ENCODE data around the gene GADL1. TPM values are rescaled to one million over a fixed set of nuclear protein-coding genes. Genes with fewer than 3 reads are reported as not detected.

Gene GADL1
- total and polyA plus RNA-seq, 2 donors from 2014 or later, result 0.22 to 0.54 TPM

- DNase-seq (no peak), FAIRE-seq (no peak)
- intact Hi-C loops (cut with DNase I), result no loop called here
- TF ChIP-seq CTCF (IDR thresholded peaks at IDR 0.05; ENCODE audit: borderline replicate concordance, extremely low read depth, insufficient read depth), result no peak
- Histone ChIP-seq H3K27ac (ENCODE audit: low read depth in 2 of 2, low read length in 2 of 2) (no peak overlapping the region), H3K27me3 (ENCODE audit: control insufficient read depth, insufficient read depth, low read length) (no peaks in the 10 kb centered on the region), H3K4me1 (ENCODE audit: control insufficient read depth in 2 of 3, insufficient read depth in 2 of 3, low read depth in 1 of 3, low read length in 3 of 3) (no peaks in the 10 kb centered on the region), H3K9ac (ENCODE audit: low read length in 3 of 3) (no peak overlapping the region), H3K9me3 (ENCODE audit: control insufficient read depth in 2 of 3, insufficient read depth in 1 of 3, low read length in 3 of 3) (no peaks in the 10 kb centered on the region), H3K36me3 (ENCODE audit: control insufficient read depth in 2 of 3, insufficient read depth in 3 of 3, low read length in 3 of 3) (no peaks in the 10 kb centered on the region), H3K4me3 (ENCODE audit: low read length in 3 of 3) (no peak overlapping the region)
These were observed 163.5 kb downstream of the GADL1 start for GRCh38 chr3:30730967-30731366.

- Histone ChIP-seq H3K27me3 (ENCODE audit: control insufficient read depth, insufficient read depth, low read length) (no peaks in the 10 kb centered on the region), H3K4me1 (ENCODE audit: control insufficient read depth in 2 of 3, insufficient read depth in 2 of 3, low read depth in 1 of 3, low read length in 3 of 3) (no peaks in the 10 kb centered on the region), H3K4me3 (ENCODE audit: low read length in 3 of 3) (no peak overlapping the region), H3K9me3 (ENCODE audit: control insufficient read depth in 2 of 3, insufficient read depth in 1 of 3, low read length in 3 of 3) (no peaks in the 10 kb centered on the region), H3K9ac (ENCODE audit: low read length in 3 of 3) (no peak overlapping the region), H3K36me3 (ENCODE audit: control insufficient read depth in 2 of 3, insufficient read depth in 3 of 3, low read length in 3 of 3) (no peaks in the 10 kb centered on the region), H3K27ac (ENCODE audit: low read depth in 2 of 2, low read length in 2 of 2) (no peak overlapping the region)
- DNase-seq (no peak), FAIRE-seq (no peak)
- intact Hi-C loops (cut with DNase I), result no loop called here
- no peak for TF ChIP-seq CTCF (IDR thresholded peaks at IDR 0.05; ENCODE audit: borderline replicate concordance, extremely low read depth, insufficient read depth)
These were observed 164.5 kb downstream of the GADL1 start for GRCh38 chr3:30729936-30730335.

GRCh38 chr3:30729512-30729911 is 164.9 kb downstream of the GADL1 start:
- FAIRE-seq, result no peak
- TF ChIP-seq CTCF (IDR thresholded peaks at IDR 0.05; ENCODE audit: borderline replicate concordance, extremely low read depth, insufficient read depth), result no peak

GRCh38 chr3:30728143-30728542 is 166.3 kb downstream of the GADL1 start:
- Histone ChIP-seq H3K27me3 (ENCODE audit: control insufficient read depth, insufficient read depth, low read length) (no peaks in the 10 kb centered on the region), H3K9ac (ENCODE audit: low read length in 3 of 3) (no peak overlapping the region), H3K36me3 (ENCODE audit: control insufficient read depth in 2 of 3, insufficient read depth in 3 of 3, low read length in 3 of 3) (no peaks in the 10 kb centered on the region), H3K4me3 (ENCODE audit: low read length in 3 of 3) (no peak overlapping the region), H3K9me3 (ENCODE audit: control insufficient read depth in 2 of 3, insufficient read depth in 1 of 3, low read length in 3 of 3) (no peaks in the 10 kb centered on the region), H3K4me1 (ENCODE audit: control insufficient read depth in 2 of 3, insufficient read depth in 2 of 3, low read depth in 1 of 3, low read length in 3 of 3) (no peaks in the 10 kb centered on the region), H3K27ac (ENCODE audit: low read depth in 2 of 2, low read length in 2 of 2) (no peak overlapping the region)
- no peak for FAIRE-seq
- no peak for TF ChIP-seq CTCF (IDR thresholded peaks at IDR 0.05; ENCODE audit: borderline replicate concordance, extremely low read depth, insufficient read depth)
- no peak for DNase-seq
- intact Hi-C loops (cut with DNase I), result no loop called here

More at GRCh38 chr3:30729512-30729911, 164.9 kb downstream of the GADL1 start:
- H3K4me1 ChIP-seq (ENCODE audit: control insufficient read depth in 2 of 3, insufficient read depth in 2 of 3, low read depth in 1 of 3, low read length in 3 of 3), result no peaks in the 10 kb centered on the region
- no peak overlapping the region for H3K27ac ChIP-seq (ENCODE audit: low read depth in 2 of 2, low read length in 2 of 2)
- no peaks in the 10 kb centered on the region for H3K9me3 ChIP-seq (ENCODE audit: control insufficient read depth in 2 of 3, insufficient read depth in 1 of 3, low read length in 3 of 3)
- H3K36me3 ChIP-seq (ENCODE audit: control insufficient read depth in 2 of 3, insufficient read depth in 3 of 3, low read length in 3 of 3), result no peaks in the 10 kb centered on the region
- intact Hi-C loops (cut with DNase I), result no loop called here
- no peak overlapping the region for H3K9ac ChIP-seq (ENCODE audit: low read length in 3 of 3)
- no peaks in the 10 kb centered on the region for H3K27me3 ChIP-seq (ENCODE audit: control insufficient read depth, insufficient read depth, low read length)
- no peak overlapping the region for H3K4me3 ChIP-seq (ENCODE audit: low read length in 3 of 3)
- DNase-seq, result no peak

Data from kidney (tissue), 14 donors.